KOPT-K1 (cell line): Measurements from ENCODE around the gene CLPTM1L.

Source experiments
- H3K27ac ChIP-seq: fragments of 200-600 bp; sonication (generic); 2 replicates; pipeline ENCODE4 v1.5.1; 2016; ENCODE audit warnings: antibody characterized with exemption, mild to moderate bottlenecking, low read depth, low read length; ENCODE audit not compliant: poor library complexity, severe bottlenecking
- H3K36me3 ChIP-seq: fragments of 200-600 bp; sonication (generic); 2 replicates; pipeline ENCODE4 v1.5.1; 2017; ENCODE audit warnings: antibody characterized with exemption, mild to moderate bottlenecking, low read length, moderate library complexity; ENCODE audit not compliant: insufficient read depth
- H3K9me3 ChIP-seq: fragments of 200-600 bp; sonication (generic); 2 replicates; pipeline ENCODE4 v1.5.1; 2017; ENCODE audit warnings: antibody characterized with exemption, low read length, mild to moderate bottlenecking; ENCODE audit not compliant: insufficient read depth, poor library complexity, severe bottlenecking

Gene CLPTM1L

DNA sequence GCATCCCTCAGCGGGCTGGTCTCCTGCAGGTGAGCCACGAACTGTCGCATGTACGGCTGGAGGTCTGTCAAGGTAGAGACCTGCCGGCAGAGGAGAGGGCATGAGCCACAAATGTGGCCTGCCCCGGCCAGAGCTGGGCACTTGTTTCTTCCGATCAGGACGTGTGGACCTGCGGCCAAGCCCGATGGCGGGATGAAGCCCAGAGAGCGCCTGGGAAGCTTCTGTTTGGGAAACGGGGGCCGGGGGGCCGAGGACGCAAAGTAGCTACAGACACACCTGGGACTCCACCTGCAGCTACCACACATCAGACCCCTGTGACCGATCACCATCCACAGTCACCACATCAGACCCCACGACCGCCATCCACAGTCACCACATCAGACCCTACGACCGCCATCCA lies 72.7 kb downstream of the CLPTM1L start:
- Histone ChIP-seq H3K36me3 (no peaks in the 10 kb centered on the region), H3K27ac (no peak overlapping the region)

DNA sequence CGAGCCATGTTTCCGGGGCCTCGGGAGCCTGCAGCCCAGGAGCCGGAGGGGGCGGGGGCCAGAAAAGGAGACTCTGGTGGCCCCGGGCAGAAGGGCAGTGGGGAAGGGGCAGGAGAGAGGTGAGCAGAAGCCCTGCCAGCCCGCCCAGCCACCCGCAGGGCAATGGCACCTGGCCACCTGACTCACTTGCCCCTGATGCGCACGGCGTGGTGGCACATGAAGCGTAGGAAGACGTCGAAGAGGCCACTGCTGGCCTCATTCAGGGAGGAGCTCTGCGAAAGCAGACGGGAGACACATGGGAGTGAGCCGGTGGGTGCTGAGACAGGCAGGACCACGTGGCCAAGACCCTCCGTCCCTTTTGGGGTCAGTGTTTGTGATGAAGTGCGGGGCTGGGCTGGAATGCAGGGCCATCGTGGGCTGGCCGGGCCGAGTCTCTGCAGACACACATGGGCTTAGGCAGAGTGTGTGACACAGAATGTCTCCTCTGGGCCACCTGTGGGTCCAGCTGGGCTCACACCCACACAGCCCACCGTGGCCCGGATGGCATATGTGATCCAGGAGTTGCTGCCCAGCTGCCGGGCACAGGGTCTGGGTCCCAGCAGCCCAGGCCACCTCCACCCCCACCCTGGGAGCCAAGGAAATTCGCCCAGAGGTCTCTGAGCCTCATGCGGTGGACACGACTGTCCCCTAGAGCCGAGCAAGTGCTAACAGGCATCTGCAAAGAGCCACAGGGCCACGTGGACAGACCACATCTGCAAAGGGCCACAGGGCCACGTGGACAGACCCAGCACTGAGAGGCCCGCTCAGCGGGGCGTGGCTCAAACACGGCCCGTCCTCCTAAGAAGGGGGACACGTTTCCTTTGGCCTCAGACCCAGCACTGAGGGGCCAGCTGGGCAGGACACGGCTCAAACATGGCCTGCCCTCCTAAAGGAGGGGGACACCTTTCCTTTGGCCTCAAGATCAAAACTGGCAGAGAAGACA lies 73.7 kb downstream of the CLPTM1L start:
- Histone ChIP-seq H3K36me3 (no peaks in the 10 kb centered on the region), H3K27ac (no peak overlapping the region), H3K9me3 (no peaks in the 10 kb centered on the region)

More for the DNA sequence above, 72.7 kb downstream of the CLPTM1L start:
- no peaks in the 10 kb centered on the region for H3K9me3 ChIP-seq

DNA sequence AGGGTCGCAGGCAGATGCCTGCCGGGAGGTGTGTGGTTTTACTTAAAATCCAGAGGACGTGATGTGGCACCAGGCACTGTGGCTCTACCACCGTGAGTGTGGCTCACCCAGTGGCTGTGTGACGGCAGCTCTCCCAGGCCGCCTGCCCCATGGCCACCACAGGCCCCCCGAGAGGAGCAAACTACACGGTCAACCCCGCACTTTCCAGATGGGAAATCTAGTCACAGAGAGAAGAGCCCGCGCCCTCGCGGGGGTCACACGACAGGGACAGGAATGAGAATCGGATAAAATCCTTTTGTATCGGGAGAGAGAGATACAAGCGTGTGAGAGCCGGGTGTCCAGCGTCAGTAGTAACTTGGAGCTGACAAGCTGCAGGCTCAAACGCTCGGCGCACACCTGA lies 74.5 kb downstream of the CLPTM1L start:
- Histone ChIP-seq H3K27ac (no peak overlapping the region), H3K36me3 (no peaks in the 10 kb centered on the region), H3K9me3 (no peaks in the 10 kb centered on the region)

DNA sequence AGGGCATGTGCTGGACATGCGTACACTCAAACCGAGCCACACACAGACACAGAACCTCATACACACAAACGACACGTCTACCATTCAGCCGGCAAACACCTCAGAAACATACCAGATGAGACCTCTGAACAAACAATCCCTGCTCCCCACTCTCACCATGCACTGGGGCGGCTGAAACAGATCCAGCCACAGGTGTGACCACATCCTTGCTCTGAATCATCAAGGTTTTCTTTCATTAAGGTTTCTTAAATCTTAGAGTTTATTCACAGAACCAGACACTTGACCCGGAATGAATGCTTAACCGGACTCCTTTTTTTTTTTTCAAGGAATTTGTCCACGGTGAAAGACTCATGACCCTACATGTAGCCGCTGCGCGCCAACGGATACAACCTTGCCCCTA lies 76.2 kb downstream of the CLPTM1L start:
- H3K36me3 ChIP-seq = no peaks in the 10 kb centered on the region
- no peaks in the 10 kb centered on the region for H3K9me3 ChIP-seq
- H3K27ac ChIP-seq = no peak overlapping the region

DNA sequence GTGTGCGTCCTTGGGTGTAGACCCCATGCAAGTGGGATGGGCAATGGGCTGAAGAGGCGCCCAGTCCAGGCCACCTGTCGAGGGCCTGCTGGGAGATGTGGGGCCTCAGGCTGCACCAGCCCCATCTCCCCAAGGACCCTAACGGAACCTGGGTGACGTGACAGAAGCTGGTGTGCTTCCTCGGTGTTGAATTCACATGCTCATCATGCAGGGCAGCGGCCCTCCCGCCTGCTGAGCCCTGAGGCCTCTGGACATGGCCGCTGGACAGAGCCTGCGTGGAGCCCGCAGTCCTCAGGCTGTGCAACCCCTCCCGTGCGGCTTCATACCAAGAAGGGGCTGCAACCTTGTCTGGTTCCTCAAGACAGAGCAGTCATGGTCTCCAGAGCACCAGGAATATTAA lies 76.8 kb downstream of the CLPTM1L start:
- Histone ChIP-seq H3K27ac (no peak overlapping the region), H3K36me3 (no peaks in the 10 kb centered on the region), H3K9me3 (no peaks in the 10 kb centered on the region)
